ENCODE measurements around the gene LILRA2. TPM values are rescaled to one million over a fixed set of nuclear protein-coding genes. Genes with fewer than 3 reads are reported as not detected.
"Not testable (repeated sequence)": the region's sequence is repeated elsewhere in the genome, so short reads cannot be mapped to it uniquely, and the experiment has no call there.

Gene LILRA2
- not detected in 2 replicates for total RNA-seq (2014; rRNA removed; shearing (Covaris generic))
- polyA plus RNA-seq (2015; cell fraction: cytosol; rRNA removed): not detected in 2 replicates
- polyA plus RNA-seq (2015; cell fraction: nucleus; rRNA removed): not detected in 2 replicates

DNA sequence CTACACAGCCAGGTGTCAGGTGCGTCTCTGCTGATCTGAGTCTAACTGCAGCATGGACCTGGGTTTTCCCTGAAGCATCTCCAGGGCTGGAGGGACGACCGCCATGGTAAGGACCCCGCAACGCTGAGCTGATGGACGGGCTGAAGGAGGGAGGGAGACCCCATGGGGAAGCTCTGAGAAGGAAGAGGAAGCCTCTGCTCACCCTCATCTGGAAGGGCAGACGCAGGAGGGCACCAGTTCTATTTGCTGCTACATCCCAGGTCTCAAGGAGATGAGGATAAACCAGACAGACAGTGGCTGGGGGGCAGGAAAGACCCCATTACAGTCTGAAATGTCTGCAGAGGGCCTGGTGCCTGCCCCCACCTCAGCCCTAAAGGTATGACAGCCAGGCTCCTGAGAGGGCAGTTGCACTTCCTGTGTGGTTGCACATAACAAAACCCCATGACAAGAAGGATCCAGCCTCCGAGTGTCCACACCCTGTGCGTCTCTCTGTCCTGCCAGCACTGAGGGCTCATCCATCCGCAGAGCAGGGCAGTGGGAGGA, at the start of gene LILRA2:
TSS of gene LILRA2 (plus strand) at position 461 of the 543 bp plus-strand sequence. CDS start 89 bp downstream, outside the sequence.
- DNase-seq (ENCODE audit: low read depth): no peak

DNA sequence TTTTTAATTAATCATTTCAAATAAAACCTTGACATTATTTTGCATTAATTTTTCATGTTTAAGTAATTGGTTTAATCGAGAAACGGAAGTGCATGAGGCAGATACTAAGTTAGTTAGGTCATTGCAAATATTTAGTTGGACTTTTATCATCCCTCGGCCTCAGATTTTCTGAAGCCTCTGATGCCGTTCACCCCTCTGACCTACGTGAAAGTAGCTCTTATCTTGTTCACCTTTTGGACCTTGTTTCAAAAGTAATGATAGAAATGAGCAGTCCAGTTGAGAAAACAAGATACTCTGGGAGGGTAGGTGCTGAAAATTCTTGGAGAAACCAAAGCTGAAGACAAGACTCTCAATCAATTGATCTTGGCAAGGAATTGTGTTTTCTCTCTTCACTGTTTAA, 48.0 kb upstream of the LILRA2 start:
- DNase-seq (ENCODE audit: low read depth): no peak

GRCh38 chr19:54526972-54527371, 46.6 kb upstream of the LILRA2 start:
- DNase-seq (ENCODE audit: low read depth): peak; percentile 15

DNA sequence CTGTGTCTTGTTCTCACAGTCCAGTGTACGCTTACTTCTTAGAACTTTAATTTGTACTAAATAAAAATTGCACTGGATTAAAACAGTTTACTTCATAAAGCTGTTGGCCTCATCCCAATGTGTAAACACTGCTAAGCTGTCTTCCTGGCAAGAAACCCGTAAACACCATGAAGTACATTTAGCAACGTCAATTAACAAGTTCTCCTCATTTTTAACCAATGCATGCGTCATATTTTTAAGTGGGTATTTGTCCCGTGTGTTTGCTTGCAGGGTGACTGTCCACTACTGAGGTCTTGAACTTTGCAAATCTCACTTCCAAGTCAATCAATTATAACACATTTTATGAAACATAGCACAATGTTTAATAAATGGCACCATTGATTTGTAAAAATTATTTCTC, 42.7 kb upstream of the LILRA2 start:
- DNase-seq (ENCODE audit: low read depth): no peak

DNA sequence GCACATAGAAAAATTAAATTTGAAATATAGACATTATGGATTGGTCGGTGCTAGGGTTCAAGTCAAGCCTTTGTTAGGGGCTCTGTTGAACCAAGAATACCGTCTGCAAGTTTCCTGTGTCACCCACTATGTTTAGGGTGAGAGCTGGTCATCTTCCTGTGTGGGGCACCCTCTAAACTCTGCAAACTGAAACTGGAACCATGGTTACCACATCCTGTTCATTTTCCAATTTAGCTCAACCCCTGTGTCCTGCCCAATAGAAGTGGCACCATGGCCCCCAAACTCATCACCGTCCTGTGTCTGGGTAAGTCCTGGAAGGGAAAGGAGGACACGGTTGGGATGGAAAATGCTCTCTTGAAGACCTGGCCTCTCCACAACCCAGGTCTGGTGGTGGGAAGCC, 41.1 kb upstream of the LILRA2 start:
- DNase-seq (ENCODE audit: low read depth): no peak

DNA sequence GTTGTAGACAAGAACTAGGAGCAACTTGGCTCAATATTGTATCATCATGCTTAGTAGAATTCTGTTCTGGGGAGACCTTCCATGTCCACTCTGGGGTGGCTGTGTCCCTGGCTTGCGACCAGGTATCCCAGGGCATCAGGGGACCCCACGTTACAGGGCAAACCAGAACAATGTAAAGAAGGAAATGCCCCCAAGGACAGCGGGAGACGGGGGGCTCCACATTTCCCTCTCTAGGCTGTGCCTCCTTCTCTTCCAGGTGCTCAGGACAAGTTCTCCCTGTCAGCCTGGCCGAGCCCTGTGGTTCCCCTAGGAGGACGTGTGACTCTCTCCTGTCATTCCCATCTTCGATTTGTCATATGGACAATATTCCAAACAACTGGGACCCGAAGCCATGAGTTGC, 40.1 kb upstream of the LILRA2 start:
- DNase-seq (ENCODE audit: low read depth): no peak

GRCh38 chr19:54534156-54534555, 39.4 kb upstream of the LILRA2 start:
- no peak for DNase-seq (ENCODE audit: low read depth)

- no peak for DNase-seq (ENCODE audit: low read depth)
These were observed 38.0 kb upstream of the LILRA2 start for GRCh38 chr19:54535601-54536000.

- DNase-seq (ENCODE audit: low read depth): no peak
These were observed 36.6 kb upstream of the LILRA2 start for GRCh38 chr19:54536956-54537355.

GRCh38 chr19:54541712-54542111, 31.9 kb upstream of the LILRA2 start:
- no peak for DNase-seq (ENCODE audit: low read depth)

- no peak for DNase-seq (ENCODE audit: low read depth)
These were observed 24.8 kb upstream of the LILRA2 start for GRCh38 chr19:54548806-54549205.

DNA sequence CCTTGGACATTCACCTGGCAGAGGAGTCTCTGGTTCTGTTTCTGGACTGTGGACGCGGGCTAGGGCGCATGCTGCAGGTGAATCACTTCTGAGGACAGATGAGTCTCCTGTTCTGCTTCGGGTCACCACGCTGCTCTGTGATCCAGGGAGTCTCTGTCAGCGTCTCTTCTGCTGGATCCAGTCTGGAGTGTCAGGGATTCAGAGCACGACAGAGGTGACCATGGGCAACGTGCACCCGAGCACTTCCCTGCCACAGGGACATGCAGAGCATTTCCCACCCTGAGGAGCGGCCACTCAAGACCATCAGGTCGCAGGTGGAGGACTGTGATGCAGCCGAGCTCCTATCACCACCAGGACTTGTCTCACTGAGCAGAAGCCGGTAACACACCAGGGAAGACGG, 24.4 kb upstream of the LILRA2 start:
- no peak for DNase-seq (ENCODE audit: low read depth)

DNA sequence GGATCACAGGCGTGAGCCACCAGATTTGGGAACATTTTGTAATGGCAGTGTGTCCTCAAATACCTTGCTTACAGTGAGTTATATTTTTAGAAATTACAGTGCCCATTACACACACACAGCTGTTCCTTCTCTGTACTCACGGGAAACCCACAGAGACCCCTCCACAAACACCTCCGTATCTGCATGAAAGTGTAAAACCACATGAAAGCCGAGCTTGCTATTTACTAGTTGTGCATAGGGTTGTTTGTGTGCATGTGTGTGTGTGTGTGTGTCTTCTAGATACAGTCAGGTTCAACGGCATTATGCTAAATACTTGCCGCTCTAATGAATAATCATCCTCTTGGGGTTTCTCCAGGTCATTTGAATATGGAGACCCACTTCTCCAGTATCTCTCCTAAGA, 22.3 kb upstream of the LILRA2 start:
- DNase-seq (ENCODE audit: low read depth): no peak

- no peak for DNase-seq (ENCODE audit: low read depth)
These were observed 21.4 kb upstream of the LILRA2 start for GRCh38 chr19:54551950-54552912.

DNA sequence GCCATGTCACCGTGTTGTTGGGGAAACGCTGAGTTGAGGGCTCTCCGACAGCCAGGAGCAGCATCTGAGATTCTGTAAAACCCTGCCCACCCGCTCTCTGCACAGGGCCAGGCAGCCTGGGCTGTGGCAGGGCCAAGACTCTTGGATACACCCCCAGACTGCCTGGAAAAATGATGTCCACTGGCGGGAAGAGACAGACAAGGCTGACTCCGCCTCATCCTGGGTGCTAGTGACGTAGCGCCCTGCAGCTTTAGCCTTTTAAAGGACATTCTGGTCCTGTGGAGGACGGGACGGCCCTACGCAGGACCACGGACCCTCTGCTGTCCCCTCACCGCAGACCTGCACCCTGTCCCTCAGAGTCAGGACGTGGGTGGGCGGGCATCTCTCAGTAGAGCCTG, 20.7 kb upstream of the LILRA2 start:
- DNase-seq (ENCODE audit: low read depth): no peak

GRCh38 chr19:54554006-54554405, 19.6 kb upstream of the LILRA2 start:
- DNase-seq (ENCODE audit: low read depth): no peak

DNA sequence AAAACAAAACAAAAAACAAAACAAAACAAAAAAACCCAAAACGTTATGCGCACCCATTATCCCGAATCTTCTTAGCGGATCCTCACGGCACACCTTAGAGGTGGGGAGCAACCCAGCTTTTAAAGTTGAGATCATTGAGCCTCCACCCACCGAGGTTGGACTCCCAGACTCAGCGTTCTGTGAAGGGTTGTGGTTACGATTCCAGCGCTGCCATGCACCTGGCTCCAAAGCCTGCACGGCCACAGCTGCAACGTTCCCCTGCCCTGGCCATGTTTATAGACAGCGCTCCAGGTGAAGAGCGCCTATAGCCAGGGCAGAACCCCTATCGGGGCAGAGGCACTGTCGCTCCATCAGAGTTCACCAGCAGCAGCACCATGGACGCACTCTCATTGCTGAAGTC, 18.7 kb upstream of the LILRA2 start:
- no peak for DNase-seq (ENCODE audit: low read depth)

DNA sequence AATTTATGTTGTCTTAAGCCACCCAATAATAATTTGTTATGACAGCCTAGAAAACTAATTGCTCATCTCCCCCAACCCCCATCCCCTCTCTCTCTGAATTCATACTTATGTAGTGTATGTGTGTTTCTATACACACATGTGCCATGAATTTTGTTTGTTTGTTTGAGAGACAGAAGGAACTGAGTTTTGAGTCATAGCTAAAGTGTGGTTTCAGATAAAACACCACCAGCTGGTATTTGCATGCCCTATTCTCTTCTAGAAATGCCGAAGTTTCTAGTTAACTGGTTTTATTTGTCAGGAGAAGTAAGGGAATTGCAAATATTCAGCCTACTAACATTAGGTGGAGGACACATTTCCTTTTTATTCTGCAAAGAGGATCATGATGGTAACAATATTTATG, 17.4 kb upstream of the LILRA2 start:
- DNase-seq (ENCODE audit: low read depth): no peak

DNA sequence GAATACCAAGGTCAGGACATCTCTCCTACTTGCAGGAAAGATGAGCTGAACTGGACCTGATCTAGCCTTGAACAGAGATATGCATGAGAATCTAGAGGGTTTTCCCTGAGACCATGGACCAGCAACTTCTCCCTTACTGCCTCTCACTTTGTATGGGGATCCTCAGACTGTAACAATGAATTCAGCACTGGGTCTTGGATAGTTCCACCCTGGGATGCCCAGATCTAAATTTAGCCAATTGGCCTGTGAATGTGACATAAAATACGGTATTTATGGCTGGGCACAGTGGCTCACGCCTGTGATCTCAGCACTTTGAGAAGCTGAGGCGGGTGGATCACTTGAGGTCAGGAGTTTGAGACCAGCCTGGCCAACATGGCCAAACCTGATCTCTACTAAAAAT, 15.3 kb upstream of the LILRA2 start:
- DNase-seq (ENCODE audit: low read depth): no peak

GRCh38 chr19:54560881-54561385, 12.7 kb upstream of the LILRA2 start:
- DNase-seq (ENCODE audit: low read depth): peak; percentile 3

DNA sequence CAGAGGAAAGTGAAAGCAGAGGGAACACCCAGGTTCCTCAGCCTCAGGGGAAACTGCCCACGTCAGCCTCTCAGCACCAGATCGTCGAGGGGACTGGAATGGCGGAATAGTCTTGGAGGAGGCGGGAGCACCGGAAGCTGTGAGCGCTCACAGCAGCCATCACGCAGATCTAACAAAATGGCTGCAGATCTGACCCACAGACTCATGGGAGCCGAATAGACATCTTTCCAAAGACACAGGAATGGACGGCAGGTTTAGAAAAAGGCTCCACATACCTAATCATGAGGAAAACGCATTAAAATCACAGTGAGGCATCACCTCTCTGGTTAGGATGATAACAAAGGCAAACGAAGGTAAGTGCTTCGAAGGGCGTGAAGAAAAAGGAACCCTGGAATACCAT, 11.8 kb upstream of the LILRA2 start:
- peak; percentile 51 for DNase-seq (ENCODE audit: low read depth)

- not testable (repeated sequence) for DNase-seq (ENCODE audit: low read depth)
These were observed 10.4 kb upstream of the LILRA2 start for GRCh38 chr19:54563206-54563605.
